ENCODE data around the gene PDGFB. TPM values are rescaled to one million over a fixed set of nuclear protein-coding genes. Genes with fewer than 3 reads are reported as not detected.

PDGFB gene
- total RNA-seq, 2 donors from 2014 or later, result 10.8 to 12.6 TPM

GRCh38 chr22:39280250-39280649, 35.5 kb upstream of the PDGFB start:
- no peak for DNase-seq (ENCODE audit: low spot score)
- no peak for ATAC-seq (ENCODE audit: insufficient number of reproducible peaks, low FRiP score, low read depth)
- no peak for TF ChIP-seq CTCF (IDR thresholded peaks at IDR 0.05)
- H3K27ac ChIP-seq, result no peak overlapping the region
- no peaks in the 10 kb centered on the region for H3K36me3 ChIP-seq
- peaks cover 5% of the 10 kb centered on the region for H3K9me3 ChIP-seq
- H3K27me3 ChIP-seq (replicated peaks; ENCODE audit: insufficient read depth), result no peaks in the 10 kb centered on the region
- H3K4me3 ChIP-seq, result no peak overlapping the region
- H3K4me1 ChIP-seq (ENCODE audit: control insufficient read depth in 1 of 2, low read depth in 2 of 2), result peaks cover 0 to 4% of the 10 kb centered on the region in 2 donors

GRCh38 chr22:39279170-39279850, 34.5 kb upstream of the PDGFB start:
- H3K27me3 ChIP-seq (replicated peaks; ENCODE audit: insufficient read depth), result no peaks in the 10 kb centered on the region
- no peaks in the 10 kb centered on the region for H3K9me3 ChIP-seq
- no peak overlapping the region for H3K4me3 ChIP-seq
- ATAC-seq (ENCODE audit: insufficient number of reproducible peaks, low FRiP score, low read depth) (no peak), DNase-seq (ENCODE audit: low spot score) (no peak)
- no peak for TF ChIP-seq CTCF (IDR thresholded peaks at IDR 0.05)
- H3K36me3 ChIP-seq, result no peaks in the 10 kb centered on the region
- H3K27ac ChIP-seq, result no peak overlapping the region
- H3K4me1 ChIP-seq (ENCODE audit: control insufficient read depth in 1 of 2, low read depth in 2 of 2), result peaks cover 0 to 4% of the 10 kb centered on the region in 2 donors

- Histone ChIP-seq H3K4me1 (ENCODE audit: control insufficient read depth in 1 of 2, low read depth in 2 of 2) (peaks cover 0 to under 1% of the 10 kb centered on the region in 2 donors), H3K9me3 (no peaks in the 10 kb centered on the region), H3K36me3 (no peaks in the 10 kb centered on the region), H3K4me3 (no peak overlapping the region), H3K27me3 (replicated peaks; ENCODE audit: insufficient read depth) (no peaks in the 10 kb centered on the region), H3K27ac (no peak overlapping the region)
- DNase-seq (ENCODE audit: low spot score), result no peak
- no peak for TF ChIP-seq CTCF (IDR thresholded peaks at IDR 0.05)
- ATAC-seq (ENCODE audit: insufficient number of reproducible peaks, low FRiP score, low read depth), result no peak
Measured at GRCh38 chr22:39278040-39278439, 33.3 kb upstream of the PDGFB start.

GRCh38 chr22:39277142-39277607, 32.4 kb upstream of the PDGFB start:
- DNase-seq (ENCODE audit: low spot score), result no peak
- no peak overlapping the region for H3K27ac ChIP-seq
- no peak for ATAC-seq (ENCODE audit: insufficient number of reproducible peaks, low FRiP score, low read depth)

More at GRCh38 chr22:39277142-39277607, 32.4 kb upstream of the PDGFB start:
- no peak for TF ChIP-seq CTCF (IDR thresholded peaks at IDR 0.05)
- no peaks in the 10 kb centered on the region for H3K36me3 ChIP-seq
- H3K4me1 ChIP-seq (ENCODE audit: control insufficient read depth in 1 of 2, low read depth in 2 of 2), result no peaks in the 10 kb centered on the region
- no peaks in the 10 kb centered on the region for H3K27me3 ChIP-seq (replicated peaks; ENCODE audit: insufficient read depth)
- H3K4me3 ChIP-seq, result no peak overlapping the region
- no peaks in the 10 kb centered on the region for H3K9me3 ChIP-seq

All from thoracic aorta (tissue), 2 donors.